Measurements from ENCODE around the gene LPAR1.
A peak's percentile ranks its signal among the peaks of the same experiment; 100 is the strongest.

Gene LPAR1

DNA sequence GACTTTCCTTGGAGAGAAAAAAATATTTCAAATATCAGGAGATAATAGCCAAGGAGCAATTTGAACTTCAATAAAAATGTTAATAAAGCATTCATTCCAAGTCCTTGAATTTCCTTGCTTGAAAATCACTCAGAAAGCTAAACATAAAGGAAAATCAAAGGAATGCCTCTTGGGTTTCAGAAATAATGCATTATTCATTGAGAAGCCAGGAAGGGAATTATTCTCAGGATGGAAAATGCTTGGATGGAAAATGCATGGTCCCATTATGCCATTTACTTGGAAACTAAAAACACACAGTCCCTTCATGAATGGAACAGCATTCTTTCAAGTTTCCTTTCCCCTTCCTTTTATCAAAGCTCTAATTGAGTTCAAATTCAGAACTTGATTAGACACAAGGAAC lies 160.9 kb downstream of the LPAR1 start:
- no peaks in the 10 kb centered on the region for H3K27me3 ChIP-seq
- intact Hi-C loops (cut with DNase I; ENCODE audit: low total_unique reads): no loop called here
- H3K4me3 ChIP-seq: no peak overlapping the region
- no peak overlapping the region for H3K27ac ChIP-seq
- DNase-seq: no peak
- peaks cover 6 to 22% (median 9%) of the 10 kb centered on the region in 3 donors for H3K36me3 ChIP-seq
- TF ChIP-seq, protein P1, sequence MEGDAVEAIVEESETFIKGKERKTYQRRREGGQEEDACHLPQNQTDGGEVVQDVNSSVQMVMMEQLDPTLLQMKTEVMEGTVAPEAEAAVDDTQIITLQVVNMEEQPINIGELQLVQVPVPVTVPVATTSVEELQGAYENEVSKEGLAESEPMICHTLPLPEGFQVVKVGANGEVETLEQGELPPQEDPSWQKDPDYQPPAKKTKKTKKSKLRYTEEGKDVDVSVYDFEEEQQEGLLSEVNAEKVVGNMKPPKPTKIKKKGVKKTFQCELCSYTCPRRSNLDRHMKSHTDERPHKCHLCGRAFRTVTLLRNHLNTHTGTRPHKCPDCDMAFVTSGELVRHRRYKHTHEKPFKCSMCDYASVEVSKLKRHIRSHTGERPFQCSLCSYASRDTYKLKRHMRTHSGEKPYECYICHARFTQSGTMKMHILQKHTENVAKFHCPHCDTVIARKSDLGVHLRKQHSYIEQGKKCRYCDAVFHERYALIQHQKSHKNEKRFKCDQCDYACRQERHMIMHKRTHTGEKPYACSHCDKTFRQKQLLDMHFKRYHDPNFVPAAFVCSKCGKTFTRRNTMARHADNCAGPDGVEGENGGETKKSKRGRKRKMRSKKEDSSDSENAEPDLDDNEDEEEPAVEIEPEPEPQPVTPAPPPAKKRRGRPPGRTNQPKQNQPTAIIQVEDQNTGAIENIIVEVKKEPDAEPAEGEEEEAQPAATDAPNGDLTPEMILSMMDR (IDR thresholded peaks at IDR 0.05): no peak
- no peaks in the 10 kb centered on the region for H3K9me3 ChIP-seq
- H3K4me1 ChIP-seq: peaks cover 0 to 40% (median 0%) of the 10 kb centered on the region in 4 donors

DNA sequence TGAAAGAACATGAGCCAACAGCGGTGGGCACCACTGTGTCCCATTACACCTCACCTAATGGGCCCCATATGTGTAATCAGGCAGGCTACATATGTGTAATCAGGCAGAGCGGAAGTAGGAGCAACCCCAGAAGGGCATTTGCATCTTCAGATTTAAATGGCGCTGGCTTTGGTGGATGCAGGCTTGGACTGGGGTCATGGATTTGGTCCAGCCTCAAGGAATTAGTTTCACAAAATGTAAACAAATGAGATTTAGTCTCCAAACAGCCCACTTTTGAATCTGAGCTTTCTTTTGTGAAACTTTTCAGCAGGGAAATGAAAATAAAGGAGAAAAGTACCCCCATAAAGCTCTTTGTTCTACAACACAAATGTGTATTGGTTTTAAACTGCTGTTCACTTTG lies 161.3 kb downstream of the LPAR1 start:
- peaks cover 6 to 22% (median 9%) of the 10 kb centered on the region in 3 donors for H3K36me3 ChIP-seq
- H3K9me3 ChIP-seq: no peaks in the 10 kb centered on the region
- TF ChIP-seq, protein P1 (IDR thresholded peaks at IDR 0.05): no peak
- H3K4me3 ChIP-seq: no peak overlapping the region
- intact Hi-C loops (cut with DNase I; ENCODE audit: low total_unique reads): no loop called here
- no peak for DNase-seq
- H3K4me1 ChIP-seq: peaks cover 0 to 40% (median 0%) of the 10 kb centered on the region in 4 donors
- H3K27me3 ChIP-seq: no peaks in the 10 kb centered on the region
- H3K27ac ChIP-seq: no peak overlapping the region

DNA sequence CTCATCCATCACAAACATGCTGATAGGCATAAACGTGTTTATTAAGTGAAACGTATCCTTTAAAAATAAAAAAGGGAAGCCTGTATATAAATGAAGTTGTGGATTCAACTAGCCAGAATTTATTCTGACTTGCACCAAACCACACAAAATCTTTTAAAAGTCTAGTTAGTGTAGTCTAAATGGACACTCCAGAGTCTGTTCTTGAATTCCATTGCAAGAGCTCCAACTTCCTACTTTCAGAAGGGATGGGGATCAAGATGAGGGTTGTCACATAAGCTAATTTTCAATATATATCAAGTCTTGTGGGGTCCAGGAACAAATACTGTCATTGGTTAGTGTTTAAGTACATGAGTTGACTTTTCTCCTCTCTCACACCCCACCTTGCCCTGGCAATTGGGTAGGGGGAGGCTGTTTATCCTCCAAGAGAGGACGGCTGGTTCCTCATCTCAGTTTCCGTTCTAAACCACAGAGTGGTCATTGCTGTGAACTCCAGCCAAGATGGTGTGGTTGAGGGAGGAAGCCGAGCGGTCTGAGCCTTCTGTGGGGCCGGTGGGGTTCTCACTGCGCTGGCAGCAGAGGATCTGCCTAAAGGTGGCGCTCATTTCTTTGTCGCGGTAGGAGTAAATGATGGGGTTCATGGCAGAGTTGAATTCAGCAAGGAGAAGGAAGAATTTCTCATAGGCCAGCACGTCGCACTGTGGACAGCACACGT lies 163.2 kb downstream of the LPAR1 start:
- peaks cover 6 to 22% (median 9%) of the 10 kb centered on the region in 3 donors for H3K36me3 ChIP-seq
- no peaks in the 10 kb centered on the region for H3K9me3 ChIP-seq
- no peak overlapping the region for H3K4me3 ChIP-seq
- TF ChIP-seq, protein P1 (IDR thresholded peaks at IDR 0.05): no peak
- no peaks in the 10 kb centered on the region for H3K27me3 ChIP-seq
- H3K4me1 ChIP-seq: peaks cover 0 to 23% (median 0%) of the 10 kb centered on the region in 4 donors
- intact Hi-C loops (cut with DNase I; ENCODE audit: low total_unique reads): no loop called here
- H3K27ac ChIP-seq: no peak overlapping the region
- peak; percentile 64 to 79 for DNase-seq

DNA sequence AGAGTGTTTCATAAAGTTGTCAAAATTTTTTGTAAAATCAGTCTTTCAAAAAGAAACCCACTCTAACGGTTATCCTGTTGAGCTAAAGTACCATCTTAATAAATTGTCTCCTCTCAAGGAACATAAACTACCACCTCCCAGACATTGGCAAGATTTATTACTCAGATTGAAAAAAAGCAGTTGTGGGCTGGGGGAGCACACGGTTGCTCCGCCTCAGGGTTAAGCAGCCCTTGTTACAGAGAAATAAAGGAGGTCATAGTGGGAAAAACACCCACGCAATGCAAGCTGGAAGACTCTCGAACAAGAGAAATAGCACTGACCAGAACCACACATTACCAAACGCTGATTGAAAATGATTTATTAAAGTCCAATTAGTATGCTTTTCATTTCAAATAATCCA lies 165.3 kb downstream of the LPAR1 start:
- H3K9me3 ChIP-seq: no peaks in the 10 kb centered on the region
- TF ChIP-seq, protein P1 (IDR thresholded peaks at IDR 0.05): no peak
- intact Hi-C loops (cut with DNase I; ENCODE audit: low total_unique reads): no loop called here
- H3K4me3 ChIP-seq: no peak overlapping the region
- no peak overlapping the region for H3K27ac ChIP-seq
- peaks cover 6 to 22% (median 9%) of the 10 kb centered on the region in 3 donors for H3K36me3 ChIP-seq
- no peak for DNase-seq
- no peaks in the 10 kb centered on the region for H3K27me3 ChIP-seq
- peaks cover 0 to 13% (median 0%) of the 10 kb centered on the region in 4 donors for H3K4me1 ChIP-seq

DNA sequence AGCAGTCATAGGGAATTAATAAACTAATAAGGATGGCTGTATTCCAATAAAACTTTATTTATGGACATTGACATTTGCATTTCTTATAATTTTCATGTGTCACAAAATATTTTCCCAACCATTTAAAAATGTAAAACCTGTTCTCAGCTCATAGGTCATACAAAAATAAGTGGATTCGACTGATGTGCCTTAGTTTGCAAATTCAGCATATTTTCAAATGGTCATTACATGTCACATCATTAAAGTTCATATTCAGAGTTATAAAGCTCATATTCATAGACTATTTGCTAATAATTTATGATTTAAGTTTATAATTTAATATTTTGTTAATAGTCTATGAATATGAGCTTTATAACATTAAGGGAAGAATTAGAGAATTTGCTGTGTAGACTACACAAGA lies 166.5 kb downstream of the LPAR1 start:
- TF ChIP-seq, protein P1 (IDR thresholded peaks at IDR 0.05): no peak
- intact Hi-C loops (cut with DNase I; ENCODE audit: low total_unique reads): no loop called here
- DNase-seq: no peak

More for the DNA sequence above, 166.5 kb downstream of the LPAR1 start:
- Histone ChIP-seq H3K4me3 (no peak overlapping the region), H3K4me1 (peaks cover 0 to 3% (median 0%) of the 10 kb centered on the region in 4 donors), H3K27me3 (no peaks in the 10 kb centered on the region), H3K36me3 (peaks cover 6 to 22% (median 9%) of the 10 kb centered on the region in 3 donors), H3K27ac (no peak overlapping the region), H3K9me3 (no peaks in the 10 kb centered on the region)

Data from tibial artery (tissue), 4 donors.